H1 (cell line): ENCODE data around the gene NR4A1.

Experiments used
- CEBPB ChIP-seq: IDR thresholded peaks from 2 replicates; pipeline ENCODE4 v1.6.1; 2012; ENCODE audit warnings: low read depth, low read length
- EGR1 ChIP-seq: IDR thresholded peaks from 2 replicates; pipeline ENCODE4 v1.6.1; 2011; ENCODE audit warnings: low read depth, low read length, borderline replicate concordance
- EP300 ChIP-seq, 2 experiments: IDR thresholded peaks; 1 replicate in 1 of 2; 2 replicates in 1 of 2; pipeline ENCODE4 v1.6.1; 2011 to 2012; ENCODE audit warnings: low read depth in 2 of 2, low read length in 2 of 2, mild to moderate bottlenecking in 2 of 2, borderline replicate concordance in 1 of 2, inconsistent platforms in 1 of 2, moderate library complexity in 1 of 2
- EZH2 ChIP-seq: fragments of 200-600 bp; sonication (generic); IDR thresholded peaks from 2 replicates; pipeline ENCODE4 v1.7.1; 2012; ENCODE audit warnings: low read depth, mild to moderate bottlenecking, moderate library complexity, low read length, inconsistent platforms; ENCODE audit not compliant: severe bottlenecking
- FOSL1 ChIP-seq: IDR thresholded peaks from 2 replicates; pipeline ENCODE4 v1.6.1; 2011; ENCODE audit warnings: mild to moderate bottlenecking, low read depth, low read length, moderate library complexity; ENCODE audit not compliant: insufficient read depth
- KDM1A ChIP-seq: fragments of 200-600, 300-600 bp; sonication (generic); IDR thresholded peaks from 2 replicates; pipeline ENCODE4 v1.7.1; 2016; ENCODE audit warnings: mild to moderate bottlenecking, low read length, borderline replicate concordance
- POLR2A ChIP-seq, 2 experiments: IDR thresholded peaks; 1 replicate in 1 of 2; 2 replicates in 1 of 2; pipeline ENCODE4 v1.6.1; 2011; ENCODE audit warnings: low read depth in 2 of 2, low read length in 2 of 2, mild to moderate bottlenecking in 2 of 2; ENCODE audit errors: control extremely low read depth in 1 of 2
- POLR2AphosphoS5 ChIP-seq: IDR thresholded peaks from 2 replicates; pipeline ENCODE4 v1.6.1; 2011; ENCODE audit warnings: low read depth, low read length
- YY1 ChIP-seq: IDR thresholded peaks from 2 replicates; pipeline ENCODE4 v1.6.1; 2011; ENCODE audit warnings: low read depth, mild to moderate bottlenecking, low read length
- TF ChIP-seq, protein P1 (sequence below), 3 experiments: IDR thresholded peaks; 1 replicate in 2 of 3; 2 replicates in 1 of 3; pipeline versions ENCODE4 v1.5.1 to v1.6.1; 2011; ENCODE audit warnings: low read length in 3 of 3, mild to moderate bottlenecking in 3 of 3, inconsistent platforms in 2 of 3, low read depth in 1 of 3, moderate library complexity in 1 of 3; ENCODE audit not compliant: insufficient read depth in 1 of 3; ENCODE audit errors: control extremely low read depth in 1 of 3
- TF ChIP-seq, protein P2 (sequence below): IDR thresholded peaks from 2 replicates; pipeline ENCODE4 v1.6.1; 2012; ENCODE audit warnings: low read length, inconsistent platforms

GRCh38 chr12:52091061-52091460 lies 39.8 kb downstream of the NR4A1 start:
- TF ChIP-seq, protein P1, sequence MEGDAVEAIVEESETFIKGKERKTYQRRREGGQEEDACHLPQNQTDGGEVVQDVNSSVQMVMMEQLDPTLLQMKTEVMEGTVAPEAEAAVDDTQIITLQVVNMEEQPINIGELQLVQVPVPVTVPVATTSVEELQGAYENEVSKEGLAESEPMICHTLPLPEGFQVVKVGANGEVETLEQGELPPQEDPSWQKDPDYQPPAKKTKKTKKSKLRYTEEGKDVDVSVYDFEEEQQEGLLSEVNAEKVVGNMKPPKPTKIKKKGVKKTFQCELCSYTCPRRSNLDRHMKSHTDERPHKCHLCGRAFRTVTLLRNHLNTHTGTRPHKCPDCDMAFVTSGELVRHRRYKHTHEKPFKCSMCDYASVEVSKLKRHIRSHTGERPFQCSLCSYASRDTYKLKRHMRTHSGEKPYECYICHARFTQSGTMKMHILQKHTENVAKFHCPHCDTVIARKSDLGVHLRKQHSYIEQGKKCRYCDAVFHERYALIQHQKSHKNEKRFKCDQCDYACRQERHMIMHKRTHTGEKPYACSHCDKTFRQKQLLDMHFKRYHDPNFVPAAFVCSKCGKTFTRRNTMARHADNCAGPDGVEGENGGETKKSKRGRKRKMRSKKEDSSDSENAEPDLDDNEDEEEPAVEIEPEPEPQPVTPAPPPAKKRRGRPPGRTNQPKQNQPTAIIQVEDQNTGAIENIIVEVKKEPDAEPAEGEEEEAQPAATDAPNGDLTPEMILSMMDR (IDR thresholded peaks at IDR 0.05; ENCODE audit: control extremely low read depth in 1 of 3, insufficient read depth in 1 of 3, low read depth in 1 of 3, low read length in 3 of 3) = no peak
- TF ChIP-seq POLR2AphosphoS5 = no peak
- no peak for TF ChIP-seq POLR2A (IDR thresholded peaks at IDR 0.05; ENCODE audit: control extremely low read depth in 1 of 2, low read depth in 2 of 2, low read length in 2 of 2)
- TF ChIP-seq KDM1A = no peak
- no peak for TF ChIP-seq CEBPB
- TF ChIP-seq FOSL1 = no peak
- TF ChIP-seq, protein P2, sequence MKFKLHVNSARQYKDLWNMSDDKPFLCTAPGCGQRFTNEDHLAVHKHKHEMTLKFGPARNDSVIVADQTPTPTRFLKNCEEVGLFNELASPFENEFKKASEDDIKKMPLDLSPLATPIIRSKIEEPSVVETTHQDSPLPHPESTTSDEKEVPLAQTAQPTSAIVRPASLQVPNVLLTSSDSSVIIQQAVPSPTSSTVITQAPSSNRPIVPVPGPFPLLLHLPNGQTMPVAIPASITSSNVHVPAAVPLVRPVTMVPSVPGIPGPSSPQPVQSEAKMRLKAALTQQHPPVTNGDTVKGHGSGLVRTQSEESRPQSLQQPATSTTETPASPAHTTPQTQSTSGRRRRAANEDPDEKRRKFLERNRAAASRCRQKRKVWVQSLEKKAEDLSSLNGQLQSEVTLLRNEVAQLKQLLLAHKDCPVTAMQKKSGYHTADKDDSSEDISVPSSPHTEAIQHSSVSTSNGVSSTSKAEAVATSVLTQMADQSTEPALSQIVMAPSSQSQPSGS = no peak
- no peak for TF ChIP-seq EZH2
- no peak for TF ChIP-seq YY1
- no peak for TF ChIP-seq EP300 (IDR thresholded peaks at IDR 0.05; ENCODE audit: borderline replicate concordance in 1 of 2, low read depth in 2 of 2, low read length in 2 of 2)
- TF ChIP-seq EGR1 = no peak
